C4-2B (cell line): ENCODE data around the gene FRMD4A.

Experiments
- H3K27ac ChIP-seq: fragments of 450-650 bp; 2 replicates; pipeline ENCODE4 v1.5.1; 2017
- CTCF ChIP-seq: fragments of 450-650 bp; conservative IDR thresholded peaks from 2 replicates; pipeline ENCODE4 v1.5.1; 2017; ENCODE audit warnings: mild to moderate bottlenecking
- ZFX ChIP-seq: fragments of 450-650 bp; IDR thresholded peaks from 2 replicates; pipeline ENCODE4 v1.6.1; 2017

FRMD4A gene

GRCh38 chr10:13669182-13669855 is 661.4 kb downstream of the FRMD4A start:
- H3K27ac ChIP-seq, result no peak overlapping the region
- TF ChIP-seq CTCF, result no peak
- no peak for TF ChIP-seq ZFX

- TF ChIP-seq ZFX, result no peak
- TF ChIP-seq CTCF, result no peak
- H3K27ac ChIP-seq, result no peak overlapping the region
Observed at GRCh38 chr10:13668126-13668525, 662.6 kb downstream of the FRMD4A start.

GRCh38 chr10:13665516-13666262 is 665.0 kb downstream of the FRMD4A start:
- H3K27ac ChIP-seq, result no peak overlapping the region
- TF ChIP-seq CTCF (no peak), ZFX (no peak)

GRCh38 chr10:13661256-13661655 is 669.5 kb downstream of the FRMD4A start:
- TF ChIP-seq CTCF (no peak), ZFX (no peak)
- no peak overlapping the region for H3K27ac ChIP-seq

GRCh38 chr10:13660551-13660920 is 670.2 kb downstream of the FRMD4A start:
- TF ChIP-seq ZFX (no peak), CTCF (no peak)
- no peak overlapping the region for H3K27ac ChIP-seq

GRCh38 chr10:13659887-13660550 is 670.7 kb downstream of the FRMD4A start:
- no peak overlapping the region for H3K27ac ChIP-seq
- TF ChIP-seq CTCF (peak; percentile 95), ZFX (no peak)
